SIG-M5 treated with dmso at 0.1 percent for 504 hours (cell line): ENCODE results near the gene CITED1.

Experiments used
- DNase-seq: peaks from one replicate; lab custom pipeline; 2025; ENCODE audit not compliant: unreplicated experiment; lab: John Stamatoyannopoulos, UW

The CITED1 gene

GRCh38 chrX:72271091-72271788, 34.5 kb downstream of the CITED1 start:
- DNase-seq = no peak

- no peak for DNase-seq
These were observed 35.3 kb downstream of the CITED1 start for GRCh38 chrX:72270316-72270866.

- no peak for DNase-seq
These were observed 36.0 kb downstream of the CITED1 start for GRCh38 chrX:72269671-72270251.

GRCh38 chrX:72268597-72269365, 36.9 kb downstream of the CITED1 start:
- no peak for DNase-seq

- no peak for DNase-seq
These were observed 40.5 kb downstream of the CITED1 start for GRCh38 chrX:72265263-72265662.

- DNase-seq = no peak
These were observed 43.6 kb downstream of the CITED1 start for GRCh38 chrX:72262077-72262476.

GRCh38 chrX:72260448-72260847, 45.3 kb downstream of the CITED1 start:
- no peak for DNase-seq

- no peak for DNase-seq
These were observed 47.5 kb downstream of the CITED1 start for GRCh38 chrX:72258174-72258573.

GRCh38 chrX:72255864-72256263, 49.9 kb downstream of the CITED1 start:
- no peak for DNase-seq

GRCh38 chrX:72255445-72255844, 50.3 kb downstream of the CITED1 start:
- DNase-seq = no peak

- no peak for DNase-seq
These were observed 50.9 kb downstream of the CITED1 start for GRCh38 chrX:72254816-72255215.

- DNase-seq = no peak
These were observed 52.0 kb downstream of the CITED1 start for GRCh38 chrX:72253686-72254085.
